ENCODE measurements around the gene SPTB. TPM values are rescaled to one million over a fixed set of nuclear protein-coding genes. Genes with fewer than 3 reads are reported as not detected.

The SPTB gene
- total and polyA plus RNA-seq, 10 of the 15 experiments (the other 5 are each of a cell fraction or from before 2014, with no cell fraction given): under 0.01 to 0.04 (median 0.02) TPM; not detected in 4

DNA sequence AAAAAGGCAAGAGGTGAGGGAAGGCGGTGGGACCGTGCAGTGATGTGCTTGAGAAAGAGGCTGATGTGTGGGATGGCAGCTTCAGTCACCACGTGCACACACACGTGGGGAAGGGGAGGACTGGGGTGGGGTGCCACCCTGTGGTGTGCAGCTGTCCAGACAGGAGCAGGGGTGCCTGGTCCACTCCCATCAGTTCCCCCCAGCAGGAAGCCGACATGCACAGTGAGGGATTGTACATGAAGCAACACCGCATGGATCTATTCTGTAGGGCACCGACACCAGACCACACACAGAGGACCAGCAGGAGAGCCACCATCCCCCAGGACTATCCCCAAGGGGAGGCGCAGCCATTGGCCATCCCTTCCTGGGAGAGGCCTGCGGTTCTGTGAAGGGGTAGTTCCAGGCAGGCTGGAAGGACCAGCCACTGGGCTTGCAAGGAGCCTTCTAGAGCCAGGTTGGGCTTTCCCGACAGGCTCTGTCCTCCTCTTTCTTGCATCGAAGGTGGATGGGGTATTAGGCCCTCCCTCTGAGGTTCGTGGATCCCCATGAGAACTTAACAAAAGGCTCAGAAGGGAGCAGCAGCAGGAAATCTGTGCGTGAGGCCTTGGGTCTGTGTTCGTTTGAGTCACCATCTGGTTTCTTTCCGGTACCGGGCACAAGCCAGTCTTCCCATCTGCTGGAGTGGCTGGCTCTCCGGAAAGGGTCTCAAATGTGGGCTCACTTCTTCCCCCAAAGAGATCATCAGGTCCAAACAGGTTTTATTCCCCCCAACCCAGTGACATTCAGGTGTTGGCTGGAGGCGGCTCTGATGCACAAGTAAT, 115.7 kb downstream of the SPTB start:
- DNase-seq (ENCODE audit: low read depth, low spot score): no peak
- intact Hi-C loops (cut with micrococcal nuclease; ENCODE audit: unreplicated experiment) (loop anchor here (5.0 to 10.0 kb wide), 2 partner anchors 222 to 419 kb away; partner anchors contain the start of gene HSPA2), in situ Hi-C loops (cut with MboI) (loop anchor here (5.0 to 10.0 kb wide), 2 partner anchors 92 to 419 kb away; no protein-coding TSS in a partner anchor)
- peak overlapping the region; percentile 74 for H2AFZ ChIP-seq (ENCODE audit: control insufficient read depth, low read depth, low read length)
- POLR2A ChIA-PET: no interaction called here
- no peak overlapping the region for H3K9ac ChIP-seq (ENCODE audit: control insufficient read depth, insufficient read depth, low read length)
- H3K79me2 ChIP-seq (ENCODE audit: control insufficient read depth, insufficient read depth, low read length): no peaks in the 10 kb centered on the region
- no peak overlapping the region for H3K27ac ChIP-seq (ENCODE audit: control insufficient read depth, insufficient read depth)
- TF ChIP-seq BHLHE40 (IDR thresholded peaks at IDR 0.05; ENCODE audit: borderline replicate concordance in 1 of 2, low read depth in 2 of 2, low read length in 1 of 2) (peak in 1 of 2 experiments; percentile 48; a peak in 1 of 4 replicates), RAD51 (IDR thresholded peaks at IDR 0.05) (peak; percentile 25; the same call in 1 of the 2 replicates), SREBF2 (IDR thresholded peaks at IDR 0.05; ENCODE audit: low read length) (no peak)
- H3K4me2 ChIP-seq (ENCODE audit: control insufficient read depth, insufficient read depth): peak overlapping the region; percentile 59; the same call in 1 of the 2 replicates
- BruUV-seq (replicated peaks): no TSS peak
- RAD21 ChIA-PET (ENCODE audit: unreplicated experiment): interaction anchor here (0.7 to 2.1 kb wide), 7 partner anchors 24 to 1137 kb away, joined by 3 to 9 read pairs (median 4); no protein-coding TSS in a partner anchor
- H3K9me3 ChIP-seq (replicated peaks; ENCODE audit: control insufficient read depth, insufficient read depth, low read length): no peaks in the 10 kb centered on the region
- WGBS (ENCODE audit: insufficient coverage, insufficient replicate concordance, low lambda C conversion rate, missing lambda C conversion rate): 50% methylated on average over 18 of the region's 18 CpGs
- no peak overlapping the region for H3K4me3 ChIP-seq
- no peaks in the 10 kb centered on the region; the same call in 1 of the 2 replicates for H4K20me1 ChIP-seq (ENCODE audit: control insufficient read depth, insufficient read depth)
- ATAC-seq: peak; percentile 16; the same call in 2 of the 3 replicates
- no peaks in the 10 kb centered on the region for H3K36me3 ChIP-seq (ENCODE audit: control insufficient read depth in 2 of 2, insufficient read depth in 2 of 2, low read length in 1 of 2)
- H3K27me3 ChIP-seq (replicated peaks in 1 of 2; ENCODE audit: control insufficient read depth in 2 of 2, insufficient read depth in 2 of 2, low read length in 1 of 2): no peaks in the 10 kb centered on the region; a peak in 1 of 4 replicates
- FAIRE-seq: no peak
- SMC1A ChIA-PET (ENCODE audit: uncharacterized antibody, unreplicated experiment): interaction anchor here (1.0 to 2.7 kb wide), 5 partner anchors 92 to 420 kb away, joined by 3 to 17 read pairs (median 4); no protein-coding TSS in a partner anchor
- H3K4me1 ChIP-seq (ENCODE audit: control insufficient read depth, insufficient read depth, low read length): no peaks in the 10 kb centered on the region
- CTCF ChIA-PET: interaction anchor here (0.6 to 7.2 kb wide), 16 partner anchors 8 to 420 kb away, joined by 3 to 69 read pairs (median 4); no protein-coding TSS in a partner anchor
